Ureter (tissue), 1 donor: ENCODE results near the gene CMTM2. TPM values are rescaled to one million over a fixed set of nuclear protein-coding genes. Genes with fewer than 3 reads are reported as not detected.

Source experiments
- DNase-seq: peaks from one replicate; pipeline ENCODE4 v3.0.0-alpha.2; 2020; ENCODE audit warnings: low spot score
- total RNA-seq: library from RNA; stranded (reverse); gene quantifications from one replicate; pipeline ENCODE4 v1.2.4, GENCODE V29; 2023
- donor health status: DM: yes; HTN: yes; CAD: no.

The CMTM2 gene, protein sequence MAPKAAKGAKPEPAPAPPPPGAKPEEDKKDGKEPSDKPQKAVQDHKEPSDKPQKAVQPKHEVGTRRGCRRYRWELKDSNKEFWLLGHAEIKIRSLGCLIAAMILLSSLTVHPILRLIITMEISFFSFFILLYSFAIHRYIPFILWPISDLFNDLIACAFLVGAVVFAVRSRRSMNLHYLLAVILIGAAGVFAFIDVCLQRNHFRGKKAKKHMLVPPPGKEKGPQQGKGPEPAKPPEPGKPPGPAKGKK
- total RNA-seq: not detected

DNA sequence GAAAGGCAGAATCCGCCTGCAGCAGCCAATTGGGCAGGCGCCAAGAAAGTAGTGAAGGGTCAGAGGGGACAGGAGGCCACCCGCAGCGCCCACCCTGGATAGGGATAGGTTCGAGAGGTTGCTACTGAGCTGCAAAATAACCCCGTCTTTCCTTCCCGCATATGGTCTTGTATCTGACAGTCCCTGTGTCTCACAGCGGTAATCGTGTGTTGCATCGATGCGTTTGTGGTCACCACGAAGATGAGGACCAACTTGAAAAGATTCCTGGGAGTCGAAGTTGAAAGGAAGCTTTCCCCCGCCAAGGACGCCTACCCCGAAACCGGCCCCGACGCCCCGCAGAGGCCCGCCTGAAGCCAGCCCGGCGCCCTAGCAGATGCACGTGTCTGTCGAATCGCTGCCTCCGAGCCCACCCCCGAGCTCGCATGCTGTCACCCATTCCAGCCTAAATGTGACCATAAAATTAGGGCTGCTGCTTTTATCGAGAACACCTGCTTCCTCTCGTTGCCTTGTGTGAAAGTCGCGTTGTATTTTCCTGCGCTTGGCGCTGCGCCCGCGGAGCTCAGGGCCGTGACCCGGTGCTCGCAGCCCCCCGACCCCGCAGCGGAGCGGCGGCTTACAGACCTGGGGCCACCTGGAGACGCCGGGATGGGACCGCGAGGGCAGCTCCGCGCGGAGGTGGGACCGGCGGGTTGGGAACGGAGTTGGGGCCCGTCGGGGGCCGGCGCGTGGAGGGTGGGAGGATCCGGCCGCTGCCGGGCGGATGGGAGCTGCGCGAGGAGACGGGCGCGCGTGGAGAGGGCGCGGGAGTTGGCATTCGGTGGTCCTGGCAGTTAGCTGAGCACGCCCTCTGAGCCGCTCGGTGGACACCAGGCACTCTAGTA lies at the start of gene CMTM2:
Gene CMTM2 (plus strand): TSS at position 813 of the 881 bp plus-strand sequence. CDS start 145 bp downstream, outside the sequence.
- no peak for DNase-seq

DNA sequence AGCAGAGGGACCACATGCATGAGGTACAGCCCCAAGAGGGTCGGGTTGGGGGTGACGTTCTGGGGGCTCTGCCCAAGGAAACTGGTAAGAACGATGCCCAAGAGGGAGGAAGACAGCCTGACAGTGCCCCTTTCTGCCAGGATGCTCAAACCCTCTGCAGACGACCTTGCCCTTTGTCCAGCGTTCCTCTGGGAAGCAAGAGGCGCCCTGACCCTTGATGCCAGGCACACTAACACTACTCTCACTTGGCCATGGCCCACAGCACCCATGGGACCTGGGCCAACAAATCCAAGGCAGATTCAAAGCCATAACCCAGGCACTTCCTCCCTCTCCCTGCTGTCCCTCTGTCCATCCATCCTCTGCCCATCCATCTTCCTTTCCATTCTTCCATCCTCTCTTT lies 49.8 kb upstream of the CMTM2 start:
- no peak for DNase-seq

DNA sequence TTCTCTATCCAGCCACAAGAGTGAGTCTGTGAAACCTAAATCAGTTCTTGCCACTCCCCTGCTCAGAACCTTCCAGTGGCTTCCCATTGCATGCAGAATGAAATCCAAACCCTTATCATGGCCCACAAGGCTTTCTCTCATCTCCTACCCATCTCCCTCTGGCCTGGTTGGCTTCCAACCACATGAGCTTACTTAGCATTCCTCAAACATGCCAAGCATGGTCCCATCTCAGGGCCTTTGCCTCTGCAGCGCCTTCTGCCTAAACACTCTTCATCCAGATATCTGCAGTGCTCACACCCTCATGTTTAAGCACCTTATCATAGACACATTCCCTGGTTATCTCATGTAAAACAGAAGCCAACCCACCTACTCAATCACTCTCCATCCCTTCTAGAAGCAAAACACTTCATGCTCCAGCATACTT lies 44.9 kb upstream of the CMTM2 start:
- no peak for DNase-seq

DNA sequence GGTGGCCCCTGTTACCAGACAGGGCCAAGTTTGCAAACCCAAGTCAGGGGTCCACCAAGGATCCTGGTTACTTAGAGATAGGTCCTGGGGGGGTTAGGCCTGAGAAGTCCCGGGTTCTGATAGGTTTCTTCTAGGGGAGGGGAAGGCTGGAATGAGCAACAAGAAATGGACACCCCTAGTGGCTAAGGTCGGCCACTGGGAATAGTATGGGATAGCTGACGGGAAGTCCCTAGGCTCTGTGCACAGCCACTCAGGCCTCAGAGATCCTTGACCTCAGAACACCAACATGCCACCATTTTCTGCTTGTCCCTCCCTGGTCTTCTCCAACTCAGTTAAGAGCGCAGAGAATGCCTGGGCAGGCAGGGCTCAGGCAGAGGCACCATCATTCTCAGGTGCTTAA lies 42.7 kb upstream of the CMTM2 start:
- DNase-seq: no peak

DNA sequence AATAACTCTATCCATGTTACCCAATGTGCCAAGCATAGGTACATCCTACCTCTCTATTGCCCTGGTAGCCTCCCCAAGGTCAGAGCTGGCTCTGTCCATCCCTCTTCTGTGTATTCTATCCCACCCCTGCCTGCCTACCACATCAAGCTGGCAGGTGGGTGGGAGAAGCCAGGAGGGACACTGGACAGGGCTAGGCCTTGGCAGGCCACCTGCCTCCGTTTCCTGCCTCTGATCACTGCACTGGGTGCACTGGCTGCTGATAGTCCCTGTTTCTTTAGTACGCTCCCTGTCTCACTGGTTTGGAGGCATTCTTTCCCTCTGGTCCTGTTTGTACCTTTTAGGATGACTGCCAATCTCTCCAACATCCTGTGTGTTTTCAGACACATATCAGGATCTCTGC lies 42.0 kb upstream of the CMTM2 start:
- DNase-seq: no peak

DNA sequence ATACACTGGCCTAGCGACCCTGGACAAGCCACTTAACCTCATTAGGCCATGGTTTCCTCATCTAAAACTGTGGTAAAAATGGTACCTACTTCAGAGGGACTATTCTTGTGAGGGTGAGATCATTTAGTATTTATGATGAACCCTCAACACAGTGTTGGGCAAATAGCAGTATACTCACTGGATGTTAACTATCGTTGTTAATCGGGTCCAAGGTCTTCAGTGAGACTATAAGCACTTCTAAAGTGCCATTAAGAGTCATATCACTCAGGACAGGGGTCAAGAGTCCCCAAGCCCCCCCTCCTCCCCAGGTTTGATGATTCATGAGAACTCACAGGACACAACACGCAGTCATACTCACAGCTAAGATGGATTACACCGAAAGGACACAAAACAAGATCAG lies 40.4 kb upstream of the CMTM2 start:
- DNase-seq: no peak

DNA sequence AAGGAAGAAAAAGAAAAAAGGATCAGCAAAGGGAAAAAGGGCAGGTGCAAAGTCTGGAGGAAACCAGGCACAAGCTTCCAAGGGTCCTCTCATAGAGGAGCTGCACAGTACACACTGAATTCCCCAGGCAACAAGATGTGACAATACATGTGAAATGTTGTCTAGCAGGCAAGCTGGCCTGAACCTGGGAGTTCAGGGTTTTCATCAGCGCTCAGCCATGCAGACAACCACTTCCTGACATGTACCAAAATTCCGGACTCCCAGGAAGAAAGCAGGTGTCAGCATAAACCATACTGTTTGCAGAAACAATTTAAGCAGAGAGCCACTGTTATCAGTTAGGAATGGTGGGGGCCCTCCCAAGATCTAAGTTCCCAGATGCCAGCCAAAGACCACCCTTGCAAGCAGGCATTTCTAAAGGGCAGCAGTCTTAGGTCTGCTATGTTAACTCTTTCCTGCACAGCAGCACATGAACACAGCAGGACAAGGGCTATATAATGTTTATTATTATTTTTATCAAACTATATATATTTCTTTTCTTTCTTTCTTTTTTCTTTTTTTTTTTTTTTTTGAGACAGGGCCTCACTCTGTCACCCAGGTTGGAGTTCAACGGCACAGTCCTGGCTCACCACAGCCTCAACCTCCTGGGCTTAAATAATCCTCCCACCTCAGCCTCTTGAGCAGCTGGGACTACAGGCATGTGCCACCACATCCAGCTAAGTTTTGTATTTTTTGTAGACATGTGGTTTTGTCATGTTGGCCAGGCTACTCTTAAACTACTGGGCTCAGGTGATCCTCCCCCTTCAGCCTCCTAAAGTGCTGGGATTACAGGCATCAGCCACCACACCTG lies 39.4 kb upstream of the CMTM2 start:
- DNase-seq: no peak

DNA sequence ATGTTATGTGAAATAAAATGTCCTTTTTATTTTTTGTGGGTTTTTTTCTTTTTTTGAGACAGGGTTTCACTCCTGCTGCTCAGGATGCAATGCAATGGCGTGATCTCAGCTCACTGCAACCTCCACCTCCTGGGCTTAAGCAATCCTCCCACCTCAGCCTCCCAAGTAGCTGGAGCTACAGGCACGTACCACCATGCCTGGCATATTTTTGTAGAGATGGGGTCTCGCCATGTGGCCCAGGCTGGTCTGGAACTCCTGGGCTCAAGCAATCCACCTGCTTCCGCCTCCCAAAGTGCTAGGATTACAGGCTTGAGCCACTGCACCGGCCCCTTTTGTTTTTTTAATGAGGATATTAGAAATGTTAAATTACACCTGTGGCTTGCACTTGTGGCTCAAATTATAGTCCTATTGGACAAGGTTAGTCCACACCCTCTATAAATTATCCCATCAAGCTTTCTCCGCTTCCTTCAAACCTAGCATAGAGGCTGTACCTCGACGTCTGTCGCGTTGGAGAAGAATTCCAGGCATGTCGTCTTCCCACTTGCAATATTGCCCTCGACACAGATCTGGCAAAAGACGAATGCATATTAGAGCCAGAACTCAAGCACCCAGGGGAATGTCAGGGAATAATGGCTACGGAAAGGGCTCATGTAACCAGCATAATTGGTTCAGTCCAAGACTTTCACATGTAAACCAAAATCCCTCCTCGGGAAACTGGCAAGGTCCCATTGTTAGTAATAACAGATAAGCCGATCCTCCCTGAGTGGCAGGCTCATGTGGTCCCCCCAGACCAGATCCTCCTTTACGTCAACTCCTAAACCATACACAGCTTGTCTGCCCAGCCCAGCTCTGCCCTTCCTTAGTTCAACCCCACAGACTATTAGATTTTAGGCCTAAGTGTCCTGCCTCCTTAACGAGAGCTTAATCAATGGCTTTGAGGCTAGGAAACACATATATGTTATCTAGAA lies 37.6 kb upstream of the CMTM2 start:
- no peak for DNase-seq

DNA sequence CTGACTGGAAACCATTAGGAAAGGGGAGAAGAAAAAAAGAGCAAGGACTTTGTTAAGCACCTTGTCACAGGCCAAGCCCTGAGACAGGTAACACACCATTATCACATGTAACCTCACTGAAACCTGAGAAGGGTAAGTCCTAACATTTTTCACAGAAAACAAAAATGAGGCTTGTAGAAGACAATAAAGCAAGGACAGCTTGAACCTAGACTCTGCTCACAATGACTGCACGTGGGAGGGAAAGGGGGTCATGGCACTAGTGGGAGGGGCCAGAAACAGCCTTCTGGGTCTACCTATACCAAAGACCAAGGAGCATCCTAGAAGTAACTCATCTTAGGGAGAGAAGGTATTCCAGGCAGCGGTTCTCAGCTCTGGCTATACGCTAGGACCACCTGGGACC lies 36.9 kb upstream of the CMTM2 start:
- DNase-seq: no peak

DNA sequence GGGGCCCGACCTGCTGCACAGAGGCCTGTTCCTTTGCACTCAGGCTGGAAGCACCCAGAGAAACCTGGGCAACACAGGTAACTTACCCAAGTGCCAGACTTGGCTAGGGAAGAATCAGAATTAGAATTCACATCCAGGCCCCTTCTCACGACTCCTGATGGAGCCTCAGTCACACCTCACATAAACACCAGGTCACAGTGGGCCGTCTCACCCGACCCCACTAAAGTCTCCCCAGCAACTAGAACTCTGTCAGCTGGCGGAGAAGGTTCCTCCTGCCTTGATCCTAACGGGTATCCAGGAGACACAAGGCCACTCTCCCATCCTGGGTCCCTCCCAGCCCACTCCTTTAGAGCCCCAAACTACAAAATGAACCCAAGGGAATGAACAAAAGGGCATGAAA lies 35.7 kb upstream of the CMTM2 start:
- no peak for DNase-seq

DNA sequence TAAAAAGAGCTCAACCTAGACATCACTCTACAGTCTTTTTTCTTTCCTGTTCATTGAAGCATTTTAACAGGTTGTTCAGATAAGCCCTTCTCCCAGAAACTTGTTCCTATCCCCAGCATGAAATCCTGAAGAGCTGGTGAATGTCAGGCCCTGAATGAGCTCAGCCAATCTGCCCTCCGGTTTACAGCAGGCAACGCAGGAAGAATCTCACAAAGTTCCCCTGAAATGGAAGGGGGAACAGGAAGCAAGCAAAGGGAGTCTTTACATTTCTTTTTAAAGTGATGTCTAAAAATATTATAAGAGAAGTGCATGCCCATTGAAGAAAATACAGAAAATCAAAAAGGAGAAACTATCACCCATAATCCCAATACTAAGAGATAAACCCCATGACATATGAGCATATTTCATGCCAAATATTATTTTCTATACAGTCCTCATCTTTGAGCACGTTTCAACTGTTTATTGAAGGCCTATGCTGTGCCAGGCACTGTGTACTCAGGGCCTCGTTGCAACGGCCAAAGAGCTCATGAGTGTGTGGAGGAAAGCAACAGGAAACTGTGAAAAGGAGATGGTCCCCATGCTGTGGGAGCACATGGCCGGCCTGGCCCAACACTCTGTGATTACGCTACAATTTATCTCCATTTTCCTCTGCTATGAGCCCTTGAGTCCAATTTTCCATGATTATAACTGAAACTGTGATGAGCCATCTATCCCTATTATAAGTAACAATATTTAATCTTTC lies 35.1 kb upstream of the CMTM2 start:
- DNase-seq: no peak

DNA sequence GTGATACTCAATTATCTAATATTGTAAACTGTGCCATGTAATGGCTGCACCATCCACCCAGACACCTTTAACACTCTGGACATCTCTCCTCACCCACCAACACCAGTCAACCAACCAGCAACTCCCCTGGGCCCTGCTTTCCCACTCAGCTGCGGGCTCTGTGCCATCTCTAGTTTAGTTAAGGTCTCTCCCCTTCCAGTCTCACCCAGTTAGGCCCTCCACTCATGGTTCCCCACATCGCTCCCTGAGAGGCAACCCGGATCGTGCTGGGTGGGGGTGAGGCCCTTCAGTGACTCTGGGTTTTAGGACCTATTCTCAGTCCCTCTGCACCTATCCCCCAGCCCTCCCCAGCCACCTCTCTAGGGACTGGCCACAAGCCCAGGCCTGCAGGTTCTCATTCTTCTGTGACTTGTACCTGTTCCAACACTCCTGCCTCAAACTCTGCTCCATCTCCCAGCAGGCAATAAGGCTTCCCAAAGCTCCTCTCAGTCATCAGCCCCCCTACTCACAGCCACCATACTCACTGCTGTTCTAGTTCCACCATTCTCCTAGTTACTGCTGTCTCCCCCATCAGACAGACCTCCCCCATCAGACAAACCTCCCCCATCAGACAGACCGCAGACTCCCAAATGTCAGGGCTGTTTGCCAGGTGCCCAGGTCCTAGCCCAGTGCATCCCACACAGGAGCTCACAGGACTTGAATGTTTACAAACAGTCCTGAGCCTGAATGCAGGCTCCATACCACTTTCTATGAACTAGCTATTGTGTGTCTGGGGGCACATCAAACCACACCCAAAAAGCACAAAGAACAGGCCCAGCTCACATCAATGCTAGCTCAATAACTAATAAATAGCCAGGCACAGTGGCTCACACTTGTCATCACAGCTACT lies 31.9 kb upstream of the CMTM2 start:
- no peak for DNase-seq

DNA sequence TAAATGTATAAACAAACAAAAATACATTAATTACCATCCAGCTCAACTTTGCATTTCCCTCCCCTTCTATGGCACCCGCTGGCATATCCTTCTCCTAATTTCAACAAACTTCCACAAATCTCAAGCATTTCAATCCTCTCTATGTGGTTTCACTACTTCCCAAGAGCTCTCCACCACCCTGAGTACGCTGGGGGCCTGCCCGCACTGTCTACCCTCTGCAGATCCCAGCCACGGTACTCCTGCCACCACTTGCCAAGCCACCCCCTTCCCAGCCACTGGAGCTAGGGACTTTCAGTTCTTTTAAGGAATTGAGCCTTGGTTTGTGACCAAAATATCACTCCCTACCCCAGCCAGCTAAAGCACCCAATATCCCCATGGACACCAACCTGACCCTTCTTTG lies 31.2 kb upstream of the CMTM2 start:
- no peak for DNase-seq

DNA sequence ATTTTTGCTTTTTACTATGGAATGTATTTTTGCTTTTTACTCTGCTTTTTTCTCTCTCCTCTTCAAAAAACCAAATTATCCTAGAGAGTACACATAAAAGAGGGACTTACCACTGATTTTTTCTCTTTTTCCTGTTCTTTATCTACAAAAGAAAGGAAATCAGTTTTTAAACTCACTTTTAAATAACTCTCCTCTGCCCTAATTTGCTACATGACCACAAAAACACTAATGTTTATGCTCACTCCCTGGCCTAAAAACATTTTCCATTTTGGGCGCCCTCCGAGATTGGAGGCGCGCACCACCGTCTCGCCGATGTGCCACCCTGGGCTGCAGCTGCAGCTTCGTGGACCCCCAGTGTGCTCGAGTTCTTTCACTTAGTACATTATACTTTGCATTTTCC lies 30.4 kb upstream of the CMTM2 start:
- DNase-seq: no peak

DNA sequence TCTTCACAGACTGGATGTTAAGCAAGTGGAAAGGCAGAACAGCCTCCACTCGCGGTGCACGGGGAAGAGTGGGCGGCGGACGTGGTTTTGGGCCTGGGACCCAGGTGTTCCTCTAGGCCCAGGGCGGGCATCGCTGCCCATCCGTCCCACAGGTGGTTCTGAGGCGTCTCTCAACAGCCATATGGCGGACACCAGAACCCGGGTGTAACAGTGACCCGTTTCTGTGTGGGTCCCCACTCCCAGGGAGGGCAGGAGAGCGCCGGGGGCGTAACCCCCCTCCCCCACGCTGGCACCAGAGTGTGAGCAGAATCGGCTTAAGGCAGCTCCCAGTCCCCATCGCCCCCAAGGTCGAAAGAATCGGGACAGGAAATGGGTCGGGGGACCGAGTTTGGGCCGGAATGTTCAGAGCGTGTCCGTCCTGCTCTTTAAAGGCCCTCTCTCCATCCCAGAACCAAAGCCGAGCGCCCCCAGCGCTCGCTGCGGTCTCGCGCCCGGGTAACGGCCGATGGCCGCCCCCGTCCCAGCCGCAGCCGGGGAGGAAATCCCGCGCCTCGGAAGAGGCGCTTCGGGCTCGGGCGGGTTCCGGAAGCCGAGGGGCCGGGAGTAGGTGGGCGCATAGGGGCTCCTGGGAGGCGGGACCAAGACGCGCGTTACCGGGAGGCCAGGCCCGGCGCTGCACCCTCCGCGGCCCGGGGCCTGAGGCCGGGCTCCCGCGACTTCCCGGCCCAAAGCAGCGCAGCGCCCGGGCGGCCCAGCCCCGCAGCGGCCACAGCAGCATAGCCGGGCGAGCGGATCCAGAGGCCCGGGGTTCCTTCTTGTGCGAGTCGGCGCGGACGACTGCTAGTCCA lies 29.8 kb upstream of the CMTM2 start, which contains the start of gene TK2:
Gene TK2 (minus strand): TSS at position 839 of the 848 bp plus-strand sequence. CDS start 61 bp downstream, at position 778.
- peak; percentile 62 for DNase-seq

DNA sequence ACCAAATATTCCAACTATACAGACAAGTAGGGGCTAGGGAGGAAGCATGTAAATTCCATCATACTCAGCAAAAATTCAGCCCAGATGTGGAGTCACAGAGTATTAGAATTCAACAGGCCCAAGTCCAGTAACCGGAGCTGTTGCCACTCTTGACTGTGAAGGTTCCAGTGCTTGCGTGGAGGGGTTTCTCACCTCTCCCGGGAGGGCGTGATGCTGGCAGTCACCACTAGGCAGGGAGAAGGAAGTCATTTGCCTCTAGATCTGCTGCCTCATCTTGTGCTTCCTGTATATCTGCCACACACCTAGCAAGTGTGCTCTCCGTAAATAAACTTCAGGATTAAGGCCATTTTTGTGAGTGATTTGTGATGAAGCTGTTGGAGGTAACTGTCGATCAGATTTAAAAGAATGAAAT lies 27.9 kb upstream of the CMTM2 start:
- DNase-seq: no peak

DNA sequence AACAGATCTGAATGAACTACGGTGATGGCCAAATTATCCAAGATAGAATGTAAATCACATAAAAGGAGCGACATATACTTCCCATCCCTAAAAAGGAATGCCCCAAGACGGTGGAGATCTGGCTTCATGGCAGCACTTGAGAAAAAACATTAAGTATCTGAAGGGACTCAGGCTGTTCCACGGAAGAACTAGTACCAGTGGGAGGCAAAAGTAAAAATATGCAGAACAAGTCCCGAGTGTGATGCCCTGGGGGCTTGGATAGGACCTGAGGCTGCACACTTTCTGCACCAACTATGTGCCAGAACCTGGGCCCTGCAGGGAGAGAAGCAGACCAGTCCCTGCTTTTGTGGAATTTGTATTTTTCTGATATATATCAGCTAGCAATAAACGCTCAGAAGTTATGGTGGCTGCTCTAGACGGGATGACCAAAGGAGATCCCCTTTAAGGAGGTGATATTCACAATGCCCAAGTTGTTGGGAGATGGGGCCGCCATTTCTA lies 27.4 kb upstream of the CMTM2 start:
- DNase-seq: no peak
